ENCODE measurements around the gene EFCAB8.

EFCAB8 gene

GRCh38 chr20:32967961-32968457, 109.3 kb downstream of the EFCAB8 start:
- no peaks in the 10 kb centered on the region for H3K27me3 ChIP-seq (replicated peaks; ENCODE audit: insufficient read depth, low read length)
- no peak overlapping the region for H2AFZ ChIP-seq (ENCODE audit: low read length)
- no peak for DNase-seq
- peaks cover 17% of the 10 kb centered on the region for H3K4me1 ChIP-seq (ENCODE audit: low read length)
- H3F3A ChIP-seq (ENCODE audit: insufficient read depth, low read length) = no peaks in the 10 kb centered on the region
- no peaks in the 10 kb centered on the region for H3K36me3 ChIP-seq (replicated peaks; ENCODE audit: insufficient read depth, low read length)
- no peak overlapping the region for H3K4me3 ChIP-seq (ENCODE audit: low read length)
- no peak overlapping the region for H3K9ac ChIP-seq (ENCODE audit: low read length)
- H3K9me3 ChIP-seq (replicated peaks; ENCODE audit: insufficient read depth, low read length) = no peaks in the 10 kb centered on the region
- no peaks in the 10 kb centered on the region for H4K20me1 ChIP-seq (ENCODE audit: insufficient read depth, low read length)
- H3K9me2 ChIP-seq (replicated peaks; ENCODE audit: insufficient read depth, low read length) = no peaks in the 10 kb centered on the region
- H3K79me2 ChIP-seq (ENCODE audit: low read length) = no peaks in the 10 kb centered on the region
- H3K4me2 ChIP-seq (ENCODE audit: low read depth, low read length) = no peak overlapping the region
- no peak overlapping the region for H3K27ac ChIP-seq (ENCODE audit: low read length)
- TF ChIP-seq EZH2 (optimal IDR thresholded peaks at IDR 0.05; ENCODE audit: low read depth, low read length) = no peak
- TF ChIP-seq EZH2phosphoT487 (IDR thresholded peaks at IDR 0.05; ENCODE audit: low read length) = no peak
- TF ChIP-seq CTCF (IDR thresholded peaks at IDR 0.05; ENCODE audit: low read length) = no peak

GRCh38 chr20:32968478-32969241, 109.9 kb downstream of the EFCAB8 start:
- no peaks in the 10 kb centered on the region for H3K79me2 ChIP-seq (ENCODE audit: low read length)
- no peak for TF ChIP-seq EZH2 (optimal IDR thresholded peaks at IDR 0.05; ENCODE audit: low read depth, low read length)
- no peak for TF ChIP-seq EZH2phosphoT487 (IDR thresholded peaks at IDR 0.05; ENCODE audit: low read length)
- TF ChIP-seq CTCF (IDR thresholded peaks at IDR 0.05; ENCODE audit: low read length) = no peak
- H3K9me2 ChIP-seq (replicated peaks; ENCODE audit: insufficient read depth, low read length) = no peaks in the 10 kb centered on the region
- no peak for DNase-seq
- no peaks in the 10 kb centered on the region for H3K9me3 ChIP-seq (replicated peaks; ENCODE audit: insufficient read depth, low read length)
- no peak overlapping the region for H3K27ac ChIP-seq (ENCODE audit: low read length)
- no peaks in the 10 kb centered on the region for H3K27me3 ChIP-seq (replicated peaks; ENCODE audit: insufficient read depth, low read length)
- no peaks in the 10 kb centered on the region for H4K20me1 ChIP-seq (ENCODE audit: insufficient read depth, low read length)
- H3F3A ChIP-seq (ENCODE audit: insufficient read depth, low read length) = no peaks in the 10 kb centered on the region
- H3K9ac ChIP-seq (ENCODE audit: low read length) = no peak overlapping the region
- H3K4me1 ChIP-seq (ENCODE audit: low read length) = peaks cover 17% of the 10 kb centered on the region
- H3K36me3 ChIP-seq (replicated peaks; ENCODE audit: insufficient read depth, low read length) = no peaks in the 10 kb centered on the region
- H3K4me2 ChIP-seq (ENCODE audit: low read depth, low read length) = no peak overlapping the region
- no peak overlapping the region for H2AFZ ChIP-seq (ENCODE audit: low read length)
- H3K4me3 ChIP-seq (ENCODE audit: low read length) = no peak overlapping the region

GRCh38 chr20:32969356-32970114, 110.8 kb downstream of the EFCAB8 start:
- TF ChIP-seq EZH2 (optimal IDR thresholded peaks at IDR 0.05; ENCODE audit: low read depth, low read length) (no peak), EZH2phosphoT487 (IDR thresholded peaks at IDR 0.05; ENCODE audit: low read length) (no peak), CTCF (IDR thresholded peaks at IDR 0.05; ENCODE audit: low read length) (no peak)
- no peaks in the 10 kb centered on the region for H4K20me1 ChIP-seq (ENCODE audit: insufficient read depth, low read length)
- no peak overlapping the region for H3K4me2 ChIP-seq (ENCODE audit: low read depth, low read length)
- no peaks in the 10 kb centered on the region for H3K36me3 ChIP-seq (replicated peaks; ENCODE audit: insufficient read depth, low read length)
- no peaks in the 10 kb centered on the region for H3K27me3 ChIP-seq (replicated peaks; ENCODE audit: insufficient read depth, low read length)
- no peak overlapping the region for H2AFZ ChIP-seq (ENCODE audit: low read length)
- no peak overlapping the region for H3K9ac ChIP-seq (ENCODE audit: low read length)
- no peak for DNase-seq
- no peaks in the 10 kb centered on the region for H3K9me3 ChIP-seq (replicated peaks; ENCODE audit: insufficient read depth, low read length)
- H3K4me3 ChIP-seq (ENCODE audit: low read length) = no peak overlapping the region
- H3K27ac ChIP-seq (ENCODE audit: low read length) = no peak overlapping the region
- peaks cover 17% of the 10 kb centered on the region for H3K4me1 ChIP-seq (ENCODE audit: low read length)
- H3K79me2 ChIP-seq (ENCODE audit: low read length) = no peaks in the 10 kb centered on the region
- no peaks in the 10 kb centered on the region for H3F3A ChIP-seq (ENCODE audit: insufficient read depth, low read length)
- no peaks in the 10 kb centered on the region for H3K9me2 ChIP-seq (replicated peaks; ENCODE audit: insufficient read depth, low read length)
